Mucosa of descending colon (tissue), 3 donors: ENCODE results near the gene TM9SF1. TPM values are rescaled to one million over a fixed set of nuclear protein-coding genes. Genes with fewer than 3 reads are reported as not detected.

Experiments
- ATAC-seq: fragments of 200-7000 bp; cut with Tn5 transposase; one replicate; pipeline ENCODE4 v1.9.1; 2020; ENCODE audit warnings: mild to moderate bottlenecking, moderate library complexity
- DNase-seq, 3 donors: peaks; one replicate each; pipeline ENCODE4 v3.0.0-alpha.2; 2020
- H3K36me3 ChIP-seq: fragments of 200-600 bp; one replicate; pipeline ENCODE4 v1.8.0; 2021; ENCODE audit warnings: low read depth, mild to moderate bottlenecking
- H3K4me1 ChIP-seq: fragments of 200-600 bp; one replicate; pipeline ENCODE4 v1.8.0; 2021; ENCODE audit warnings: low read depth, mild to moderate bottlenecking
- H3K4me3 ChIP-seq: fragments of 200-600 bp; one replicate; pipeline ENCODE4 v1.8.0; 2021; ENCODE audit warnings: mild to moderate bottlenecking
- H3K9me3 ChIP-seq: fragments of 200-600 bp; one replicate; pipeline ENCODE4 v1.8.0; 2021; ENCODE audit warnings: mild to moderate bottlenecking
- intact Hi-C, 2 donors: fragments of 100-400 bp; cut with DNase I in 1 of 2; cut with micrococcal nuclease in 1 of 2; formaldehyde crosslinking; loops; one replicate each; pipeline versions ENCODE4 v1.11.0 to v1.11.1; 2022; cut with DNase I, micrococcal nuclease
- total RNA-seq, 3 donors: library from RNA; stranded (reverse); fragmentation: NEBNext Ultra II Directional in 2 of 3; extraction: Animal tissue kit (Norgen Biotek cat#: 25700) in 2 of 3; gene quantifications; one replicate each; pipeline versions ENCODE4 v1.2.1 to v1.2.4, GENCODE V29; 2021 to 2023
- TF ChIP-seq, protein P1 (sequence below): fragments of 200-600 bp; IDR thresholded peaks from one replicate; pipeline ENCODE4 v1.8.0; 2022; ENCODE audit warnings: antibody characterized with exemption, mild to moderate bottlenecking
- donor health status: DM: no; HTN: no; CAD: no; lungs with moderate emphysema.
- donor health status: DM: no; HTN: no; CAD: no.
- donor health status: DM: no; HTN: yes; CAD: no.

The TM9SF1 gene
- total RNA-seq, 3 donors from 2014 or later: 41.7 to 49.1 (median 47.1) TPM

DNA sequence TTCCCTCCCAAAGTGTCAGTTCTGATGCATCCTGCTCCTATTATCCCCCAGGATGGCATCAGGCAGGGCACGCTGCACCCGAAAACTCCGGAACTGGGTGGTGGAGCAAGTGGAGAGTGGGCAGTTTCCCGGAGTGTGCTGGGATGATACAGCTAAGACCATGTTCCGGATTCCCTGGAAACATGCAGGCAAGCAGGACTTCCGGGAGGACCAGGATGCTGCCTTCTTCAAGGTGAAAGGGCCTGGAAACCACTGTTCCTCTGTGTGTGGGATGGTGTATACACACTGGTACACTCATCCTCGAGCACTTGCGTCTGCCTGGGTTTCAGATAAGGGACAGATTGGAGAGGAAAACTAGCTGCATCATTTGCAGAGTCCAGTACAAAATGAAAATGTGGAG lies 33.1 kb downstream of the TM9SF1 start:
- peaks cover 22% of the 10 kb centered on the region for H3K4me1 ChIP-seq
- no peak for ATAC-seq
- peaks cover 1% of the 10 kb centered on the region for H3K36me3 ChIP-seq

GRCh38 chr14:24160850-24161804 lies 34.1 kb downstream of the TM9SF1 start, which contains the start of gene IRF9:
Gene IRF9 (plus strand): TSS chr14:24161265. CDS start chr14:24162145, 880 bp downstream.
- intact Hi-C loops: no loop called here

More for the DNA sequence above, 33.1 kb downstream of the TM9SF1 start:
- DNase-seq: peak in 1 of 3 donors; percentile 46
- intact Hi-C loops: no loop called here
- no peaks in the 10 kb centered on the region for H3K9me3 ChIP-seq
- H3K4me3 ChIP-seq: peak overlapping the region; percentile 31
- TF ChIP-seq, protein P1, sequence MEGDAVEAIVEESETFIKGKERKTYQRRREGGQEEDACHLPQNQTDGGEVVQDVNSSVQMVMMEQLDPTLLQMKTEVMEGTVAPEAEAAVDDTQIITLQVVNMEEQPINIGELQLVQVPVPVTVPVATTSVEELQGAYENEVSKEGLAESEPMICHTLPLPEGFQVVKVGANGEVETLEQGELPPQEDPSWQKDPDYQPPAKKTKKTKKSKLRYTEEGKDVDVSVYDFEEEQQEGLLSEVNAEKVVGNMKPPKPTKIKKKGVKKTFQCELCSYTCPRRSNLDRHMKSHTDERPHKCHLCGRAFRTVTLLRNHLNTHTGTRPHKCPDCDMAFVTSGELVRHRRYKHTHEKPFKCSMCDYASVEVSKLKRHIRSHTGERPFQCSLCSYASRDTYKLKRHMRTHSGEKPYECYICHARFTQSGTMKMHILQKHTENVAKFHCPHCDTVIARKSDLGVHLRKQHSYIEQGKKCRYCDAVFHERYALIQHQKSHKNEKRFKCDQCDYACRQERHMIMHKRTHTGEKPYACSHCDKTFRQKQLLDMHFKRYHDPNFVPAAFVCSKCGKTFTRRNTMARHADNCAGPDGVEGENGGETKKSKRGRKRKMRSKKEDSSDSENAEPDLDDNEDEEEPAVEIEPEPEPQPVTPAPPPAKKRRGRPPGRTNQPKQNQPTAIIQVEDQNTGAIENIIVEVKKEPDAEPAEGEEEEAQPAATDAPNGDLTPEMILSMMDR: no peak

DNA sequence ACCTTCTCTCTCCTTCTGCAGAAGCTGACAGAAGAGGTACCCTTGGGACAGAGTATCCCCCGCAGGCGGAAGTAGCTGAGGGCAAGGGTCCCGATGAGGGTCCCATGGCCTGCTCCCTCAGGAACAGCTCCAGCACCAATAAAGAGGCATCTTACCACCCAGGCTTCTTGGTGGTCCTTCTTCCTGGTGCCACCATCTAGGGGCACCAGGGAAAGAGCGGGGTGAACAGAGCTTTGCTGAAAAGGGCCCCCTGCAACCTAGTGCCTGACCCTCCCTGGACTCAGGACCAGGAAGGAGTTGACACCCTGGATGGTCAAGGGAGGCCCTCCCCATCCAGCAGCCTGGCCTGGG lies 34.8 kb downstream of the TM9SF1 start:
- ATAC-seq (peak; percentile 1), DNase-seq (no peak)
- Histone ChIP-seq H3K9me3 (no peaks in the 10 kb centered on the region), H3K36me3 (peaks cover 3% of the 10 kb centered on the region), H3K4me1 (peaks cover 22% of the 10 kb centered on the region), H3K4me3 (no peak overlapping the region)
- TF ChIP-seq, protein P1: no peak
- intact Hi-C loops: no loop called here

More at GRCh38 chr14:24160850-24161804, 34.1 kb downstream of the TM9SF1 start, which contains the start of gene IRF9:
- Histone ChIP-seq H3K9me3 (no peaks in the 10 kb centered on the region), H3K4me1 (peaks cover 22% of the 10 kb centered on the region), H3K4me3 (peak within 1 kb of the TSS; percentile 31), H3K36me3 (peaks cover 3% of the 10 kb centered on the region)
- DNase-seq: peak; percentile 97 to 100 (median 98)
- TF ChIP-seq, protein P1: peak; percentile 93
- ATAC-seq: peak; percentile 95

DNA sequence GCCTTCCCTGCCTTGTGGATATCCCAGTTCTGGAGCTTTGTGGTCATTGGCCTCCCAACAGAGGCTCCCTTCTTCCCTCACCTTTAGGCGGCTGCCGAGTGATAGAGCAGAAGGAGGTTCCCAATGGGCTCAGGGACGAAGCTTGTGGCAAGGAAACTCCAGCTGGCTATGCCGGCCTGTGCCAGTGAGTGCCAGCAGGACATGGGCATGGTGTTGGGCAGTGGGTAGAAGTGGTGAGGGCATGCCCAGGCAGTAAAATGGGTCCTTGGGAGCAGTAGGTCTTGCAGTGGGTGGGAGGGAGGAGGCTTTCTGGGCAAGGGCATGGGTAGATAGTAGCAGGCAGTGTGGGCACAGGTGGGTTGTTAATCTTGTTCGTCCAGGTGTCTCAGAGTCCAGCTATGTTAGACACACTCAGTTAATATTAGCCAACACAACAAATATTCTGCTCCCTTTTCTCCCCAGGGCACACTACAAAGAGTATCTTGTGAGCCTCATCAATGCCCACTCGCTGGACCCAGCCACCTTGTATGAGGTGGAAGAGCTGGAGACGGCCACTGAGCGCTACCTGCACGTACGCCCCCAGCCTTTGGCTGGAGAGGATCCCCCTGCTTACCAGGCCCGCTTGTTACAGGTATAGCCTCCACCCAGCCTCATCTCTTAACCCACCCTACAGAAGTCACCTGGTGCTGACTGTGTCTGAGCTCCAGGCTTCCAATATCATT lies 35.3 kb downstream of the TM9SF1 start:
- peaks cover 22% of the 10 kb centered on the region for H3K4me1 ChIP-seq
- H3K9me3 ChIP-seq: no peaks in the 10 kb centered on the region
- peaks cover 3% of the 10 kb centered on the region for H3K36me3 ChIP-seq
- no peak overlapping the region for H3K4me3 ChIP-seq
- intact Hi-C loops: no loop called here
- TF ChIP-seq, protein P1: no peak
- DNase-seq (no peak), ATAC-seq (no peak)

GRCh38 chr14:24157331-24157730 lies 37.9 kb downstream of the TM9SF1 start:
- ATAC-seq (no peak), DNase-seq (no peak)
- TF ChIP-seq, protein P1: no peak
- peaks cover 3% of the 10 kb centered on the region for H3K36me3 ChIP-seq
- intact Hi-C loops: no loop called here
- H3K4me1 ChIP-seq: peaks cover 15% of the 10 kb centered on the region
- H3K9me3 ChIP-seq: no peaks in the 10 kb centered on the region
- no peak overlapping the region for H3K4me3 ChIP-seq
